GM12878 (cell line): ENCODE measurements around the gene LTC4S. TPM values are rescaled to one million over a fixed set of nuclear protein-coding genes. Genes with fewer than 3 reads are reported as not detected.

Experiments used
- ATAC-seq: fragments of 200-7000 bp; cut with Tn5 transposase; 3 replicates; pipeline ENCODE4 v1.9.1; 2020; ENCODE audit warnings: mild to moderate bottlenecking, moderate library complexity
- BruUV-seq: library from RNA; stranded (reverse); fragments of 400-500 nt; replicated peaks from 2 replicates; lab custom pipeline; 2021; lab: Mats Ljungman, UMichigan
- CTCF ChIA-PET: fragments of 300-600 bp; sonication (Branson Sonifier 250); formaldehyde crosslinking; extraction: SDS; loops from one replicate; lab custom pipeline; 2021; ENCODE audit warnings: inconsistent platforms; lab: Yijun Ruan, JAX
- POLR2A ChIA-PET: fragments of 350-600 bp; formaldehyde crosslinking; extraction: SDS; loops from one replicate; lab custom pipeline; 2021; ENCODE audit warnings: inconsistent platforms; lab: Charles Lee
- RAD21 ChIA-PET: fragments of 300-600 bp; sonication (Branson Sonifier 250); formaldehyde crosslinking; loops from one replicate; lab custom pipeline; 2023; ENCODE audit warnings: antibody characterized with exemption; ENCODE audit not compliant: unreplicated experiment; lab: Charles Lee
- SMC1A ChIA-PET: fragments of 300-600 bp; sonication (Branson Sonifier 250); formaldehyde crosslinking; loops from one replicate; lab custom pipeline; 2023; ENCODE audit not compliant: unreplicated experiment, uncharacterized antibody; lab: Charles Lee
- DNase-seq: peaks from one replicate; pipeline ENCODE4 v3.0.0-alpha.2; 2011; ENCODE audit warnings: low read depth, low spot score
- FAIRE-seq: peaks from 3 replicates; lab custom pipeline; 2011; peaks lifted over from hg19 to GRCh38; lab: Jason Lieb, UNC
- H2AFZ ChIP-seq: 2 replicates; pipeline ENCODE4 v1.6.0; 2011; ENCODE audit warnings: low read depth, low read length, control low read depth; ENCODE audit not compliant: control insufficient read depth
- H3K27ac ChIP-seq: 2 replicates; pipeline ENCODE4 v1.5.1; 2011; ENCODE audit warnings: control low read depth; ENCODE audit not compliant: control insufficient read depth, insufficient read depth
- H3K27me3 ChIP-seq, 2 experiments: replicated peaks in 1 of 2; 2 replicates each; pipeline versions ENCODE4 v1.6.0 to v1.6.1; 2011; ENCODE audit warnings: low read length in 1 of 2; ENCODE audit not compliant: control insufficient read depth in 2 of 2, insufficient read depth in 2 of 2
- H3K36me3 ChIP-seq, 2 experiments: 2 replicates each; pipeline ENCODE4 v1.5.1; 2011; ENCODE audit warnings: low read length in 1 of 2; ENCODE audit not compliant: control insufficient read depth in 2 of 2, insufficient read depth in 2 of 2
- H3K4me1 ChIP-seq: 2 replicates; pipeline ENCODE4 v1.6.1; 2011; ENCODE audit warnings: mild to moderate bottlenecking, low read length, moderate library complexity, mixed read lengths; ENCODE audit not compliant: control insufficient read depth, insufficient read depth
- H3K4me2 ChIP-seq: 2 replicates; pipeline ENCODE4 v1.6.0; 2011; ENCODE audit warnings: control low read depth; ENCODE audit not compliant: control insufficient read depth, insufficient read depth
- H3K4me3 ChIP-seq: fragments of 200-600 bp; sonication (generic); 2 replicates; pipeline ENCODE4 v1.5.1; 2016
- H3K79me2 ChIP-seq: 2 replicates; pipeline ENCODE4 v1.6.0; 2011; ENCODE audit warnings: low read length; ENCODE audit not compliant: control insufficient read depth, insufficient read depth
- H3K9ac ChIP-seq: 2 replicates; pipeline ENCODE4 v1.8.0; 2011; ENCODE audit warnings: low read length, control low read depth, mixed read lengths; ENCODE audit not compliant: control insufficient read depth, insufficient read depth
- H3K9me3 ChIP-seq: replicated peaks from 3 replicates; pipeline ENCODE4 v1.5.1; 2011; ENCODE audit warnings: mild to moderate bottlenecking, low read length; ENCODE audit not compliant: control insufficient read depth, insufficient read depth
- H4K20me1 ChIP-seq: 2 replicates; pipeline ENCODE4 v1.6.0; 2011; ENCODE audit not compliant: control insufficient read depth, insufficient read depth
- CREM ChIP-seq: IDR thresholded peaks from 2 replicates; pipeline ENCODE4 v1.6.1; 2014; ENCODE audit warnings: antibody characterized with exemption, low read depth
- EED ChIP-seq: sonication (generic); IDR thresholded peaks from 2 replicates; pipeline ENCODE4 v1.6.1; 2016; ENCODE audit warnings: antibody characterized with exemption, low read depth
- HDGF ChIP-seq: fragments of 450-650 bp; IDR thresholded peaks from 2 replicates; pipeline ENCODE4 v1.6.1; 2016; ENCODE audit warnings: antibody characterized with exemption
- HSF1 ChIP-seq: fragments of 150-350 bp; IDR thresholded peaks from 2 replicates; pipeline ENCODE4 v1.6.1; 2014; ENCODE audit warnings: mild to moderate bottlenecking, low read depth, low read length
- KDM1A ChIP-seq: fragments of 200-600 bp; sonication (generic); IDR thresholded peaks from 2 replicates; pipeline ENCODE4 v1.6.1; 2016; ENCODE audit warnings: borderline replicate concordance
- LARP7 ChIP-seq: fragments of 450-650 bp; IDR thresholded peaks from 2 replicates; pipeline ENCODE4 v1.6.1; 2017; ENCODE audit warnings: mild to moderate bottlenecking
- MEF2B ChIP-seq: fragments of 450-650 bp; IDR thresholded peaks from 2 replicates; pipeline ENCODE4 v1.6.1; 2018; ENCODE audit warnings: mild to moderate bottlenecking, moderate library complexity; ENCODE audit not compliant: partially characterized antibody, poor library complexity, severe bottlenecking
- PML ChIP-seq: IDR thresholded peaks from 2 replicates; pipeline ENCODE4 v1.6.1; 2012; ENCODE audit warnings: low read length, inconsistent platforms
- SMC3 ChIP-seq: IDR thresholded peaks from 2 replicates; pipeline ENCODE4 v1.6.1; 2011; ENCODE audit warnings: low read length, improper control_type of control experiment, borderline replicate concordance
- TCF12 ChIP-seq: IDR thresholded peaks from 2 replicates; pipeline ENCODE4 v1.6.1; 2011; ENCODE audit warnings: low read depth, mild to moderate bottlenecking, low read length
- ZNF24 ChIP-seq: fragments of 450-650 bp; IDR thresholded peaks from 2 replicates; pipeline ENCODE4 v1.6.1; 2017; ENCODE audit warnings: antibody characterized with exemption, mild to moderate bottlenecking
- ZNF687 ChIP-seq: fragments of 450-650 bp; IDR thresholded peaks from 2 replicates; pipeline ENCODE4 v1.6.1; 2017; ENCODE audit warnings: mild to moderate bottlenecking, moderate library complexity
- WGBS: methylation state at CpG from one replicate; pipeline ENCODE4 v1.1.6; 2016; ENCODE audit warnings: low lambda C conversion rate; ENCODE audit not compliant: insufficient replicate concordance, insufficient coverage; ENCODE audit errors: missing lambda C conversion rate; 5-methylcytosine and 5-hydroxymethylcytosine counted together
- in situ Hi-C: fragments of 300-500 bp; cut with MboI; formaldehyde crosslinking; loops from 9 replicates; pipeline ENCODE4 v1.14.3; 2018; ENCODE audit warnings: mixed read lengths
- intact Hi-C: fragments of 100-400 bp; cut with micrococcal nuclease; formaldehyde crosslinking; loops from one replicate; pipeline ENCODE4 v1.14.2; 2022; ENCODE audit not compliant: unreplicated experiment
- polyA plus RNA-seq, 11 experiments: library from polyadenylated mRNA; depleted of rRNA in 4 of 11; unstranded in 6 of 11; stranded (reverse) in 5 of 11; fragments of >200 nt; fragmentation: Nextera tagmentation in 4 of 11; fragmentation: Illumina TruSeq in 1 of 11; extraction: Ambion mirVana in 4 of 11; extraction: Trizol in 1 of 11; gene quantifications; 1 replicate in 1 of 11; 2 replicates in 10 of 11; pipeline versions ENCODE4 v1.2.1 to v1.2.3, GENCODE V29; 2011 to 2016; ENCODE audit warnings: inconsistent platforms in 2 of 11, missing spikeins in 2 of 11, low read depth in 1 of 11
- total RNA-seq, 4 experiments: library from RNA; depleted of rRNA in 3 of 4; stranded (reverse); fragments of >200 nt in 3 of 4; fragmentation: Illumina TruSeq in 1 of 4; extraction: Trizol in 1 of 4; gene quantifications; 2 replicates each; pipeline versions ENCODE4 v1.2.1 to v1.2.3, GENCODE V29; 2013 to 2021

LTC4S gene
- total and polyA plus RNA-seq, 10 of the 15 experiments (the other 5 are each of a cell fraction or from before 2014, with no cell fraction given): 0.78 to 3.6 (median 1.8) TPM; not detected in 5

- H4K20me1 ChIP-seq: no peaks in the 10 kb centered on the region
- H3K9me3 ChIP-seq: no peaks in the 10 kb centered on the region
- TF ChIP-seq ZNF687 (no peak), ZNF24 (no peak), EED (no peak), LARP7 (no peak), TCF12 (no peak), KDM1A (no peak), HSF1 (no peak), MEF2B (no peak), PML (no peak), SMC3 (no peak), CREM (no peak), HDGF (no peak)
- POLR2A ChIA-PET: no interaction called here
- SMC1A ChIA-PET: no interaction called here
- no peak overlapping the region for H3K4me3 ChIP-seq
- in situ Hi-C loops: loop anchor here (25.0 kb wide), 1 partner anchor 309 kb away; no protein-coding TSS in a partner anchor
- H3K4me1 ChIP-seq: no peaks in the 10 kb centered on the region
- H3K9ac ChIP-seq: no peak overlapping the region
- no peak for FAIRE-seq
- no peak overlapping the region for H3K4me2 ChIP-seq
- no TSS peak for BruUV-seq
- RAD21 ChIA-PET: no interaction called here
- DNase-seq: no peak
- no peak for ATAC-seq
- H2AFZ ChIP-seq: no peak overlapping the region
- H3K79me2 ChIP-seq: no peaks in the 10 kb centered on the region
- H3K27ac ChIP-seq: no peak overlapping the region
- CTCF ChIA-PET: no interaction called here
- no peaks in the 10 kb centered on the region for H3K27me3 ChIP-seq
- WGBS: 99% methylated on average over 5 of the region's 5 CpGs
- H3K36me3 ChIP-seq: peaks cover 17 to 21% of the 10 kb centered on the region in 2 experiments; a peak in 3 of 4 replicates
- intact Hi-C loops: no loop called here
Measured at GRCh38 chr5:179778591-179778990, 15.2 kb upstream of the LTC4S start.
